Keratinocyte (primary cell): ENCODE measurements around the gene OR10R2. TPM values are rescaled to one million over a fixed set of nuclear protein-coding genes. Genes with fewer than 3 reads are reported as not detected.

ENCODE experiments used
- DNase-seq: peaks from one replicate; pipeline ENCODE4 v3.0.0-alpha.2; 2011; ENCODE audit warnings: low read depth, missing footprints, low spot score
- FAIRE-seq: peaks from 2 replicates; lab custom pipeline; 2011; peaks lifted over from hg19 to GRCh38; lab: Jason Lieb, UNC
- H2AFZ ChIP-seq: 2 replicates; pipeline ENCODE4 v1.6.0; 2012; ENCODE audit warnings: low read length, control low read depth, inconsistent platforms; ENCODE audit not compliant: control insufficient read depth
- H3K27ac ChIP-seq: 2 replicates; pipeline ENCODE4 v1.5.1; 2011; ENCODE audit warnings: low read length; ENCODE audit not compliant: control insufficient read depth, insufficient read depth
- H3K27me3 ChIP-seq: 3 replicates; pipeline ENCODE4 v1.6.0; 2011; ENCODE audit warnings: low read length; ENCODE audit not compliant: control insufficient read depth, insufficient read depth; ENCODE audit errors: extremely low read depth
- H3K36me3 ChIP-seq, 2 experiments: 2 replicates in 1 of 2; 3 replicates in 1 of 2; pipeline ENCODE4 v1.5.1; 2011; ENCODE audit warnings: low read length in 2 of 2, mild to moderate bottlenecking in 1 of 2; ENCODE audit not compliant: control insufficient read depth in 2 of 2, insufficient read depth in 2 of 2; ENCODE audit errors: extremely low read depth in 1 of 2
- H3K4me1 ChIP-seq: 3 replicates; pipeline ENCODE4 v1.5.1; 2011; ENCODE audit warnings: low read length; ENCODE audit not compliant: control insufficient read depth, insufficient read depth; ENCODE audit errors: extremely low read depth
- H3K4me2 ChIP-seq: 3 replicates; pipeline ENCODE4 v1.6.0; 2011; ENCODE audit warnings: low read depth, low read length; ENCODE audit not compliant: control insufficient read depth, insufficient read depth; ENCODE audit errors: extremely low read depth
- H3K4me3 ChIP-seq, 3 experiments: fragments of 200-600 bp in 1 of 3; sonication (generic) in 1 of 3; 2 replicates in 2 of 3; 3 replicates in 1 of 3; pipeline ENCODE4 v1.5.1; 2011 to 2016; ENCODE audit warnings: low read length in 3 of 3, mild to moderate bottlenecking in 3 of 3, control low read depth in 2 of 3, inconsistent platforms in 1 of 3, low read depth in 1 of 3, mixed read lengths in 1 of 3, mixed run types in 1 of 3, moderate library complexity in 1 of 3; ENCODE audit not compliant: control insufficient read depth in 2 of 3, insufficient read depth in 2 of 3; ENCODE audit errors: extremely low read depth in 1 of 3
- H3K79me2 ChIP-seq: 2 replicates; pipeline ENCODE4 v1.6.0; 2012; ENCODE audit warnings: low read length; ENCODE audit not compliant: control insufficient read depth, insufficient read depth
- H3K9ac ChIP-seq: 3 replicates; pipeline ENCODE4 v1.6.0; 2011; ENCODE audit warnings: low read length; ENCODE audit not compliant: control insufficient read depth, insufficient read depth; ENCODE audit errors: extremely low read depth
- H3K9me1 ChIP-seq: 3 replicates; pipeline ENCODE4 v1.6.0; 2011; ENCODE audit warnings: low read length; ENCODE audit not compliant: control insufficient read depth, insufficient read depth; ENCODE audit errors: extremely low read depth
- H3K9me3 ChIP-seq: 2 replicates; pipeline ENCODE4 v1.5.1; 2012; ENCODE audit warnings: low read depth, low read length; ENCODE audit not compliant: control insufficient read depth
- H4K20me1 ChIP-seq: 3 replicates; pipeline ENCODE4 v1.6.0; 2011; ENCODE audit warnings: low read length; ENCODE audit not compliant: control insufficient read depth, insufficient read depth; ENCODE audit errors: extremely low read depth
- CTCF ChIP-seq, 3 experiments: IDR thresholded peaks in 1 of 3; conservative IDR thresholded peaks in 1 of 3; optimal IDR thresholded peaks in 1 of 3; 2 replicates in 2 of 3; 3 replicates in 1 of 3; pipeline versions ENCODE3 to v1.5.1; 2011; ENCODE audit warnings: low read length in 3 of 3, mild to moderate bottlenecking in 3 of 3, moderate library complexity in 2 of 3, control low read depth in 1 of 3, inconsistent platforms in 1 of 3; ENCODE audit not compliant: insufficient read depth in 2 of 3; ENCODE audit errors: extremely low read depth in 1 of 3
- EZH2 ChIP-seq: IDR thresholded peaks from one replicate; pipeline ENCODE4 v1.6.1; 2012; ENCODE audit warnings: inconsistent platforms, mild to moderate bottlenecking, low read length, moderate library complexity
- dilution Hi-C: fragments of 300-500 bp; cut with MboI; formaldehyde crosslinking; loops from one replicate; pipeline ENCODE4 v1.7.0; 2020; ENCODE audit warnings: low sequenced_read_pairs; ENCODE audit not compliant: extremely low pct_ligation_motif_present
- polyA plus RNA-seq, 5 experiments: library from polyadenylated mRNA; depleted of rRNA in 3 of 5; stranded (reverse) in 3 of 5; stranded (forward) in 1 of 5; unstranded in 1 of 5; fragments of >200 nt; gene quantifications; 1 replicate in 1 of 5; 2 replicates in 3 of 5; 3 replicates in 1 of 5; pipeline versions ENCODE4 v1.2.1 to v1.2.3, GENCODE V29; 2011 to 2012; ENCODE audit warnings: missing spikeins in 2 of 5, low read depth in 1 of 5, low replicate concordance in 1 of 5

OR10R2 gene
- polyA plus RNA-seq, 1 donor (not counting 4 experiments of a cell fraction or from before 2014, with no cell fraction given) = not detected

- Histone ChIP-seq H3K4me1 (no peaks in the 10 kb centered on the region), H3K9ac (no peak overlapping the region), H3K9me1 (no peaks in the 10 kb centered on the region), H3K27me3 (no peaks in the 10 kb centered on the region), H3K9me3 (no peaks in the 10 kb centered on the region), H2AFZ (no peak overlapping the region), H3K4me2 (no peak overlapping the region), H3K4me3 (no peak overlapping the region), H4K20me1 (no peaks in the 10 kb centered on the region), H3K27ac (no peak overlapping the region), H3K36me3 (no peaks in the 10 kb centered on the region), H3K79me2 (no peaks in the 10 kb centered on the region)
- DNase-seq (no peak), FAIRE-seq (no peak)
- no peak for TF ChIP-seq CTCF (optimal IDR thresholded peaks at IDR 0.05 in 1 of 3, IDR thresholded peaks at IDR 0.05 in 1 of 3, conservative IDR thresholded peaks at IDR 0.05 in 1 of 3; ENCODE audit: extremely low read depth in 1 of 3, insufficient read depth in 2 of 3, low read length in 3 of 3)
- TF ChIP-seq EZH2 = no peak
- dilution Hi-C loops = no loop called here
These were observed 48.0 kb downstream of the OR10R2 start for GRCh38 chr1:158520021-158520420.

GRCh38 chr1:158520955-158521665 lies 49.1 kb downstream of the OR10R2 start:
- Histone ChIP-seq H3K9ac (no peak overlapping the region), H3K4me3 (no peak overlapping the region)
- FAIRE-seq = no peak

More at GRCh38 chr1:158520955-158521665, 49.1 kb downstream of the OR10R2 start:
- no peaks in the 10 kb centered on the region for H3K9me3 ChIP-seq
- DNase-seq = no peak
- dilution Hi-C loops = no loop called here
- no peaks in the 10 kb centered on the region for H3K79me2 ChIP-seq
- no peak overlapping the region for H3K4me2 ChIP-seq
- no peak for TF ChIP-seq CTCF (optimal IDR thresholded peaks at IDR 0.05 in 1 of 3, IDR thresholded peaks at IDR 0.05 in 1 of 3, conservative IDR thresholded peaks at IDR 0.05 in 1 of 3; ENCODE audit: extremely low read depth in 1 of 3, insufficient read depth in 2 of 3, low read length in 3 of 3)
- no peaks in the 10 kb centered on the region for H3K27me3 ChIP-seq
- no peak overlapping the region for H3K27ac ChIP-seq
- no peak overlapping the region for H2AFZ ChIP-seq
- no peaks in the 10 kb centered on the region for H3K36me3 ChIP-seq
- H4K20me1 ChIP-seq = no peaks in the 10 kb centered on the region
- H3K9me1 ChIP-seq = no peaks in the 10 kb centered on the region
- no peaks in the 10 kb centered on the region for H3K4me1 ChIP-seq
